ENCODE measurements around the gene PCDH1. TPM values are rescaled to one million over a fixed set of nuclear protein-coding genes. Genes with fewer than 3 reads are reported as not detected.

PCDH1 gene
- total RNA-seq, 1 donor from 2014 or later: 11.5 TPM

DNA sequence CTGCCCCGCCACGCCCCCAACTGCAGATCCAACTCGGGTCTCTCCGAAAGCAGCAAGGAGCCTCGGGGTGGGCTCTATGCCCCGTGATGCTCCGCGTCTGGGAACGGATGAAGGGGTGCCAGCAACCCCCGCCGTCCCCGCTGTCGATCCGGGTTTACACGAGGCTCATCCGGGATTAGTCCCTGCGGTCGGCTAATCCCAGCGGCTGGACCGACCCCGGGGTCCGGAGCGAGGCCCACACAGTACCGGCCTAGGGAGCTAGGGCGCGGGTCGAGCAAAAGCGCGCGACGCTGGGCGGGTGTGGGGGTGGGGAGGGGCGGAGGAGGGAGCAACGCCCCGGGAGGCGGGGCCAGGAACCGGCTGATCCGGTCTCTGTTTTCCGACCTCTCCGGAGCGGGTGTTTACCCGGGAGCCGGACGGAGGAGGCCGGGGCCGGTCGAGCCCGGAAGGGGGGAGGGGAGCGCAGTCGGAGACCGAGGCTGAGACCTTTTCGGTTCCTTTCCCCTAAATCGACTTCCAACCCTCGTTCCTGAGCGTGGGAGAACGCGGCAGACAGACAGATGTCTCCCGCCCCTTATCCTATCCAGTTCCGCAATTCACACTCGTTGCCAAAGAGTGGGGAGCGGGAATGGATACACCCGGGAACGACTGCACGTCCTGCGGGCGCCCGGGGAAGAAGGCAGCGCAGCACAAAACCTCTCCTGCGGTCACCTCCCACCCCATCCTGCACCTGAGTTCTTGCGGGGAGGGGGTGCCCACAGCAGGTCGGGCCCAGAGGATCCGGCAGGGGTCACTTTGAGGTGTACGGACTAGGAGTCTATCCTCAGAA is 28.6 kb downstream of the PCDH1 start:
- peaks cover 13% of the 10 kb centered on the region for H3K4me1 Mint-ChIP-seq (ENCODE audit: low read depth, unreplicated experiment)
- H3K27ac Mint-ChIP-seq (ENCODE audit: unreplicated experiment): peak overlapping the region; percentile 96
- Histone ChIP-seq H2AFZ (ENCODE audit: low read depth, low read length) (peak overlapping the region; percentile 83), H3K27me3 (ENCODE audit: insufficient read depth, low read length) (no peaks in the 10 kb centered on the region), H3K9me3 (ENCODE audit: insufficient read depth, low read depth, low read length) (no peaks in the 10 kb centered on the region), H3K9ac (ENCODE audit: low read length) (peak overlapping the region; percentile 91), H3K4me2 (ENCODE audit: low read length) (peak overlapping the region; percentile 93), H4K20me1 (ENCODE audit: insufficient read depth, low read length) (no peaks in the 10 kb centered on the region), H3K4me3 (ENCODE audit: insufficient read depth, low read depth, low read length) (peak overlapping the region; percentile 69), H3K4me1 (ENCODE audit: insufficient read depth, low read length) (peaks cover 20% of the 10 kb centered on the region), H3K36me3 (ENCODE audit: insufficient read depth, low read length) (no peaks in the 10 kb centered on the region), H3K79me2 (ENCODE audit: insufficient read depth, low read length) (no peaks in the 10 kb centered on the region), H3K27ac (ENCODE audit: low read depth, low read length) (peak overlapping the region; percentile 86)
- no peaks in the 10 kb centered on the region for H3K36me3 Mint-ChIP-seq (ENCODE audit: low read depth, unreplicated experiment)
- no peak for TF ChIP-seq EZH2 (IDR thresholded peaks at IDR 0.05; ENCODE audit: insufficient read depth, low read length)
- TF ChIP-seq, protein P1, sequence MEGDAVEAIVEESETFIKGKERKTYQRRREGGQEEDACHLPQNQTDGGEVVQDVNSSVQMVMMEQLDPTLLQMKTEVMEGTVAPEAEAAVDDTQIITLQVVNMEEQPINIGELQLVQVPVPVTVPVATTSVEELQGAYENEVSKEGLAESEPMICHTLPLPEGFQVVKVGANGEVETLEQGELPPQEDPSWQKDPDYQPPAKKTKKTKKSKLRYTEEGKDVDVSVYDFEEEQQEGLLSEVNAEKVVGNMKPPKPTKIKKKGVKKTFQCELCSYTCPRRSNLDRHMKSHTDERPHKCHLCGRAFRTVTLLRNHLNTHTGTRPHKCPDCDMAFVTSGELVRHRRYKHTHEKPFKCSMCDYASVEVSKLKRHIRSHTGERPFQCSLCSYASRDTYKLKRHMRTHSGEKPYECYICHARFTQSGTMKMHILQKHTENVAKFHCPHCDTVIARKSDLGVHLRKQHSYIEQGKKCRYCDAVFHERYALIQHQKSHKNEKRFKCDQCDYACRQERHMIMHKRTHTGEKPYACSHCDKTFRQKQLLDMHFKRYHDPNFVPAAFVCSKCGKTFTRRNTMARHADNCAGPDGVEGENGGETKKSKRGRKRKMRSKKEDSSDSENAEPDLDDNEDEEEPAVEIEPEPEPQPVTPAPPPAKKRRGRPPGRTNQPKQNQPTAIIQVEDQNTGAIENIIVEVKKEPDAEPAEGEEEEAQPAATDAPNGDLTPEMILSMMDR (IDR thresholded peaks at IDR 0.05; ENCODE audit: insufficient read depth, low read depth, low read length): no peak
- no peaks in the 10 kb centered on the region for H3K9me3 Mint-ChIP-seq (ENCODE audit: unreplicated experiment)
- peak overlapping the region; percentile 87 for H3K4me3 Mint-ChIP-seq (ENCODE audit: unreplicated experiment)
- FAIRE-seq (no peak), DNase-seq (ENCODE audit: low read depth) (peak; percentile 43)
- no peaks in the 10 kb centered on the region for H3K27me3 Mint-ChIP-seq (ENCODE audit: low read depth, unreplicated experiment)

DNA sequence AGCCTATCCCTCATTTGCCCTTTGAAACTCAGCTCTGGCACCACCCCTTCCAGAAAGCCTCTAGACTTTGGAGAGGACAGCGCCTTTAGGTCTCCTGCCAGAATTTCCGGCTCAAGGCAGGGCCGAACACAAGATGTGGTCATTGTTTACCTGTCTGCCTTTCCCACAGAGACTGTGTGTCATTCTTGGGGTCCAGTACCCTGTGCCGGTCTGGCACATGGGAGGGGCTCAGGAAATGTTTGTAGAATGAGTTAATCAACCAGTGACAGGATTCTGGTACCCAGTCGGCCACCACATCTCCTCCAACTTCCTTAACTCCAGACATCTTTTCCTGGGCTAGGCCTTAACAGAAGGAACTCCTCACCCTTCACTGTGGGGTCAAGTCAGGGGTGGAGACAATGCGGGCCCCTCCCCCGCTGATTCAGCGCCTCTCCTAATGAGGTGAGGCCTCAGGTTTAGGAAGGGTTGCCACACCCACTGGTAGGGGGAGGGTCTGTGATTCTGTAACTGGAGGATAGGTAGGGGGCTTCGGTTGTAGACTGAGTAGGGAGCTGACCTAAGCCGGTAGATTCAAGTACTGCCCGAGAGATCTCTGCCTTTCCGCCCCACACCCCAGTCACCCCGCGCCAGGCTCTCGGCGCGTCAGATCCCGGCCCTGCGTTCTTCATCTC is 29.3 kb downstream of the PCDH1 start:
- H3K27ac Mint-ChIP-seq (ENCODE audit: unreplicated experiment): peak overlapping the region; percentile 96
- no peaks in the 10 kb centered on the region for H3K79me2 ChIP-seq (ENCODE audit: insufficient read depth, low read length)
- peak overlapping the region; percentile 93 for H3K4me2 ChIP-seq (ENCODE audit: low read length)
- H3K4me3 ChIP-seq (ENCODE audit: insufficient read depth, low read depth, low read length): peak overlapping the region; percentile 69
- H3K27ac ChIP-seq (ENCODE audit: low read depth, low read length): peak overlapping the region; percentile 86
- peaks cover 20% of the 10 kb centered on the region for H3K4me1 ChIP-seq (ENCODE audit: insufficient read depth, low read length)
- peak overlapping the region; percentile 91 for H3K9ac ChIP-seq (ENCODE audit: low read length)
- no peaks in the 10 kb centered on the region for H3K36me3 Mint-ChIP-seq (ENCODE audit: low read depth, unreplicated experiment)
- no peaks in the 10 kb centered on the region for H3K36me3 ChIP-seq (ENCODE audit: insufficient read depth, low read length)
- H3K9me3 Mint-ChIP-seq (ENCODE audit: unreplicated experiment): no peaks in the 10 kb centered on the region
- H2AFZ ChIP-seq (ENCODE audit: low read depth, low read length): peak overlapping the region; percentile 83
- peak; percentile 47 for FAIRE-seq
- H3K4me1 Mint-ChIP-seq (ENCODE audit: low read depth, unreplicated experiment): peaks cover 13% of the 10 kb centered on the region
- no peaks in the 10 kb centered on the region for H4K20me1 ChIP-seq (ENCODE audit: insufficient read depth, low read length)
- TF ChIP-seq, protein P1 (IDR thresholded peaks at IDR 0.05; ENCODE audit: insufficient read depth, low read depth, low read length): no peak
- no peak for TF ChIP-seq EZH2 (IDR thresholded peaks at IDR 0.05; ENCODE audit: insufficient read depth, low read length)
- no peaks in the 10 kb centered on the region for H3K27me3 ChIP-seq (ENCODE audit: insufficient read depth, low read length)
- no peaks in the 10 kb centered on the region for H3K9me3 ChIP-seq (ENCODE audit: insufficient read depth, low read depth, low read length)
- H3K27me3 Mint-ChIP-seq (ENCODE audit: low read depth, unreplicated experiment): no peaks in the 10 kb centered on the region
- DNase-seq (ENCODE audit: low read depth): peak; percentile 62
- H3K4me3 Mint-ChIP-seq (ENCODE audit: unreplicated experiment): peak overlapping the region; percentile 80

Measured in astrocyte (in vitro differentiated cells and primary cell).